Transverse colon (tissue), 4 donors: Measurements from ENCODE around the gene MAMDC2.

Experiments
- CTCF ChIP-seq, 5 experiments: fragments of 200-600 bp in 3 of 5; fragments of 450-650 bp in 2 of 5; sonication (generic) in 3 of 5; IDR thresholded peaks; 1 replicate in 2 of 5; 2 replicates in 3 of 5; pipeline ENCODE4 v1.5.1; 2016 to 2017; ENCODE audit warnings: antibody characterized with exemption in 5 of 5, inconsistent platforms in 3 of 5, mild to moderate bottlenecking in 2 of 5, moderate library complexity in 1 of 5
- EP300 ChIP-seq: sonication (generic); formaldehyde crosslinking; IDR thresholded peaks from one replicate; pipeline ENCODE4 v1.6.1; 2017; ENCODE audit warnings: antibody characterized with exemption, low read depth
- POLR2A ChIP-seq: fragments of 450-650 bp; IDR thresholded peaks from one replicate; pipeline ENCODE4 v1.6.1; 2016; ENCODE audit warnings: antibody characterized with exemption, mild to moderate bottlenecking, moderate library complexity
- POLR2AphosphoS5 ChIP-seq, 3 donors: sonication (generic); formaldehyde crosslinking; IDR thresholded peaks; one replicate each; pipeline ENCODE4 v1.6.1; 2016; ENCODE audit warnings: antibody characterized with exemption in 3 of 3

DNA sequence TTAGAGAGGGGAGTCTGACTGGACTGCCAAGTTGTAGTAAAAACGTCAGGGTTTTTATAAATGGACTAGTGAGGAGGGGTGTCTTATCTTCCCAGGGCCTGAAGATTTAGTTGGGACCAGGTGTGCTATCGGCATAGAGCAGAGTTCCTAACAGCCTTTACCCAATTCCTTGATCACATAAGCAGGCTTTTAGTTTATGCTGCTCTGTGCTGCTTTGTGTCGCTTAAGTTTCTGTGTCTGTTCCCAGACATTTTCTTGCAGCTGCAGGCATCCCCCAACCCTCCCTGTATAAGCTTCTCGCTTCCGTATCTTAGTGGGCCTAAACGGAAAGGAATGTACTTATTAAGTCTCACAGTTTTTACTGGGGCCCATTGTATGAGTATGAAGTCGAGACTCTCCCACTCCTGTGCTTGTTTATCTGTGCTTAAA, 212.5 kb downstream of the MAMDC2 start:
- no peak for TF ChIP-seq EP300
- TF ChIP-seq POLR2AphosphoS5 (IDR thresholded peaks at IDR 0.05) = no peak
- no peak for TF ChIP-seq CTCF (IDR thresholded peaks at IDR 0.05)
- no peak for TF ChIP-seq POLR2A
